Adrenal gland (tissue), 5 donors: Measurements from ENCODE around the gene S100A6.

Source experiments
- CTCF ChIP-seq, 6 experiments: fragments of 450-650 bp in 4 of 6; fragments of 200-600 bp in 2 of 6; sonication (generic) in 1 of 6; IDR thresholded peaks; 1 replicate in 5 of 6; 2 replicates in 1 of 6; pipeline versions ENCODE4 v1.5.1 to v1.8.0; 2016 to 2021; ENCODE audit warnings: antibody characterized with exemption in 6 of 6, mild to moderate bottlenecking in 2 of 6, moderate library complexity in 1 of 6
- POLR2A ChIP-seq, 2 donors: fragments of 450-650 bp; IDR thresholded peaks; one replicate each; pipeline ENCODE4 v1.6.1; 2017; ENCODE audit warnings: antibody characterized with exemption in 2 of 2, mild to moderate bottlenecking in 2 of 2, moderate library complexity in 1 of 2
- donor health status: DM: no; HTN: no; CAD: no.

- TF ChIP-seq CTCF (IDR thresholded peaks at IDR 0.05): no peak
- TF ChIP-seq POLR2A (IDR thresholded peaks at IDR 0.05): no peak
Measured at GRCh38 chr1:153505576-153505975, 30.2 kb downstream of the S100A6 start.
